H1 (cell line): Measurements from ENCODE around the gene TBC1D22A.

Experiments
- CBX8 ChIP-seq: fragments of 300-800, 300-1000 bp; sonication (generic); IDR thresholded peaks from 2 replicates; pipeline ENCODE4 v1.7.1; 2016; ENCODE audit warnings: low read depth, low read length, borderline replicate concordance
- E2F6 ChIP-seq: IDR thresholded peaks from 2 replicates; pipeline ENCODE4 v1.6.1; 2012; ENCODE audit warnings: inconsistent platforms
- EP300 ChIP-seq, 2 experiments: IDR thresholded peaks; 1 replicate in 1 of 2; 2 replicates in 1 of 2; pipeline ENCODE4 v1.6.1; 2011 to 2012; ENCODE audit warnings: low read depth in 2 of 2, low read length in 2 of 2, mild to moderate bottlenecking in 2 of 2, borderline replicate concordance in 1 of 2, inconsistent platforms in 1 of 2, moderate library complexity in 1 of 2
- FOSL1 ChIP-seq: IDR thresholded peaks from 2 replicates; pipeline ENCODE4 v1.6.1; 2011; ENCODE audit warnings: mild to moderate bottlenecking, low read depth, low read length, moderate library complexity; ENCODE audit not compliant: insufficient read depth
- HDAC2 ChIP-seq, 2 experiments: fragments of 300-600 bp in 1 of 2; sonication (generic) in 1 of 2; IDR thresholded peaks; 2 replicates each; pipeline ENCODE4 v1.6.1; 2011 to 2012; ENCODE audit warnings: low read depth in 2 of 2, low read length in 2 of 2, mild to moderate bottlenecking in 2 of 2, moderate library complexity in 2 of 2, borderline replicate concordance in 1 of 2, inconsistent platforms in 1 of 2
- JUND ChIP-seq: IDR thresholded peaks from 2 replicates; pipeline ENCODE4 v1.6.1; 2011; ENCODE audit warnings: mild to moderate bottlenecking, improper control_type of control experiment, low read length
- KDM5A ChIP-seq: fragments of 200-600 bp; IDR thresholded peaks from 2 replicates; pipeline ENCODE4 v1.7.1; 2012; ENCODE audit warnings: mild to moderate bottlenecking, low read length, inconsistent platforms, mixed read lengths
- POLR2A ChIP-seq, 2 experiments: IDR thresholded peaks; 1 replicate in 1 of 2; 2 replicates in 1 of 2; pipeline ENCODE4 v1.6.1; 2011; ENCODE audit warnings: low read depth in 2 of 2, low read length in 2 of 2, mild to moderate bottlenecking in 2 of 2; ENCODE audit errors: control extremely low read depth in 1 of 2
- RFX5 ChIP-seq: IDR thresholded peaks from 2 replicates; pipeline ENCODE4 v1.6.1; 2011; ENCODE audit warnings: low read depth, low read length, improper control_type of control experiment, borderline replicate concordance
- SIN3A ChIP-seq, 2 experiments: IDR thresholded peaks in 1 of 2; conservative IDR thresholded peaks in 1 of 2; 2 replicates each; pipeline ENCODE4 v1.6.1; 2011 to 2012; ENCODE audit warnings: low read length in 2 of 2, improper control_type of control experiment in 1 of 2, low read depth in 1 of 2, mild to moderate bottlenecking in 1 of 2
- YY1 ChIP-seq: IDR thresholded peaks from 2 replicates; pipeline ENCODE4 v1.6.1; 2011; ENCODE audit warnings: low read depth, mild to moderate bottlenecking, low read length
- ZNF274 ChIP-seq: IDR thresholded peaks from 2 replicates; pipeline ENCODE4 v1.7.0; 2012; ENCODE audit warnings: low read length, borderline replicate concordance; ENCODE audit errors: extremely low read depth
- TF ChIP-seq, protein P1 (sequence below), 3 experiments: IDR thresholded peaks; 1 replicate in 2 of 3; 2 replicates in 1 of 3; pipeline versions ENCODE4 v1.5.1 to v1.6.1; 2011; ENCODE audit warnings: low read length in 3 of 3, mild to moderate bottlenecking in 3 of 3, inconsistent platforms in 2 of 3, low read depth in 1 of 3, moderate library complexity in 1 of 3; ENCODE audit not compliant: insufficient read depth in 1 of 3; ENCODE audit errors: control extremely low read depth in 1 of 3

DNA sequence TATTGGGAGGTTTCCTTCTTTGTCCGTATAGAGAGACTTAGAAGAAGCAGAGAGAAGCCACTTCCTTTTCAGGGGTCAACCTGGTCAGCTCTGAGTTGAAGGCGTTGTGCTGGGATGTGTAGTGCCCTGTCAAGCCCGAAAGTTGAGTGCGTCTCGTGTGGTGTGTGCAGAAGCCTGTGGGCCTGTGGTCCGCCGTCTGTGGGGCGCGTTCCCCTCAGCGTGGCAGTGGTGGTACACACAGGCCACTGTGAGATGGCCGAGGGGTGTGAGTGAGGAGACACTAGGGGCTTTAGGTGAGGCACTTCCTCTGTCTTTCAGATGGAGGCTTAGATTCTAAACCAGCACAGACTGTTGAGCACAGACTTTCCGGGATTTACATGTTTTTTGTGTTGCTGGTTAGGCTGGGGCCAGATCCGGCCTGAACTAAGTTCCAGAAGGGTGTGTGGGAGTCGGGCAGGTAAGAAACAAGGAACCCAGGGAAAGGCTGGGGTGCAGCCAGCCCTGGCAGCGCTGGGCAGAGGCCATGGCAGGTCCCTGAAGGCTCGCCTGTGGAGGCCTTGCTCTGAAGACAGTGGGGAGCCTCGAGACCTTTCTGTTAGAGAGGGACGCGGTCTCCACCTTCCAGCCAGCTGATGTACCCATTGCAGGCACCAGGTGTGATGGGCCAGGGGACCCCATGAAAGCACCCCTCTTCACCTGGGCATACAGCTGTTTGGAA, 194.2 kb downstream of the TBC1D22A start:
- TF ChIP-seq POLR2A (IDR thresholded peaks at IDR 0.05; ENCODE audit: control extremely low read depth in 1 of 2, low read depth in 2 of 2, low read length in 2 of 2): no peak
- no peak for TF ChIP-seq HDAC2 (IDR thresholded peaks at IDR 0.05; ENCODE audit: borderline replicate concordance in 1 of 2, low read depth in 2 of 2, low read length in 2 of 2)
- no peak for TF ChIP-seq YY1
- TF ChIP-seq, protein P1, sequence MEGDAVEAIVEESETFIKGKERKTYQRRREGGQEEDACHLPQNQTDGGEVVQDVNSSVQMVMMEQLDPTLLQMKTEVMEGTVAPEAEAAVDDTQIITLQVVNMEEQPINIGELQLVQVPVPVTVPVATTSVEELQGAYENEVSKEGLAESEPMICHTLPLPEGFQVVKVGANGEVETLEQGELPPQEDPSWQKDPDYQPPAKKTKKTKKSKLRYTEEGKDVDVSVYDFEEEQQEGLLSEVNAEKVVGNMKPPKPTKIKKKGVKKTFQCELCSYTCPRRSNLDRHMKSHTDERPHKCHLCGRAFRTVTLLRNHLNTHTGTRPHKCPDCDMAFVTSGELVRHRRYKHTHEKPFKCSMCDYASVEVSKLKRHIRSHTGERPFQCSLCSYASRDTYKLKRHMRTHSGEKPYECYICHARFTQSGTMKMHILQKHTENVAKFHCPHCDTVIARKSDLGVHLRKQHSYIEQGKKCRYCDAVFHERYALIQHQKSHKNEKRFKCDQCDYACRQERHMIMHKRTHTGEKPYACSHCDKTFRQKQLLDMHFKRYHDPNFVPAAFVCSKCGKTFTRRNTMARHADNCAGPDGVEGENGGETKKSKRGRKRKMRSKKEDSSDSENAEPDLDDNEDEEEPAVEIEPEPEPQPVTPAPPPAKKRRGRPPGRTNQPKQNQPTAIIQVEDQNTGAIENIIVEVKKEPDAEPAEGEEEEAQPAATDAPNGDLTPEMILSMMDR (IDR thresholded peaks at IDR 0.05; ENCODE audit: control extremely low read depth in 1 of 3, insufficient read depth in 1 of 3, low read depth in 1 of 3, low read length in 3 of 3): no peak
- TF ChIP-seq RFX5: no peak
- no peak for TF ChIP-seq FOSL1
- no peak for TF ChIP-seq KDM5A
- no peak for TF ChIP-seq JUND
- TF ChIP-seq ZNF274: no peak
- TF ChIP-seq E2F6: no peak
- TF ChIP-seq CBX8: no peak
- no peak for TF ChIP-seq SIN3A (conservative IDR thresholded peaks at IDR 0.05 in 1 of 2, IDR thresholded peaks at IDR 0.05 in 1 of 2; ENCODE audit: low read depth in 1 of 2, low read length in 2 of 2)
- no peak for TF ChIP-seq EP300 (IDR thresholded peaks at IDR 0.05; ENCODE audit: borderline replicate concordance in 1 of 2, low read depth in 2 of 2, low read length in 2 of 2)
